ENCODE results near the gene LAMA4.

DNA sequence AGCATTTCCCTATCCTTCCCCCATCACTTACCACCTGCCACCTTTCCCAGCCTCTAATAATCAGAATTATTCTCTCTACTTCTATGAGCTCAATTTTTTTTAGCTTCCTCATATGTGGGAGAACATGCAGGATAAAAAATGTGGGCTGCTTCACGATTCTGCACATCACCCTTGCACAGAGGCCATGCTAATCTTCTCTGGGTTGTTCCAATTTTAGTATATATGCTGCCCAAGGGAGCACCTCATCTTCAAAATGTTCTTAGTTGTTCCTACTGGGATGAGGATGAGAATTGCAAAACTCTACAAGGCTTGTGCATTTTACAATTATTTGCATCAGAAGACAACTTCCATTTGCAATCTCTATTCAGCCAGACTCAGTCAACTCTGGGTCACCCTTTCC lies 58.1 kb downstream of the LAMA4 start:
- TF ChIP-seq, protein P1, sequence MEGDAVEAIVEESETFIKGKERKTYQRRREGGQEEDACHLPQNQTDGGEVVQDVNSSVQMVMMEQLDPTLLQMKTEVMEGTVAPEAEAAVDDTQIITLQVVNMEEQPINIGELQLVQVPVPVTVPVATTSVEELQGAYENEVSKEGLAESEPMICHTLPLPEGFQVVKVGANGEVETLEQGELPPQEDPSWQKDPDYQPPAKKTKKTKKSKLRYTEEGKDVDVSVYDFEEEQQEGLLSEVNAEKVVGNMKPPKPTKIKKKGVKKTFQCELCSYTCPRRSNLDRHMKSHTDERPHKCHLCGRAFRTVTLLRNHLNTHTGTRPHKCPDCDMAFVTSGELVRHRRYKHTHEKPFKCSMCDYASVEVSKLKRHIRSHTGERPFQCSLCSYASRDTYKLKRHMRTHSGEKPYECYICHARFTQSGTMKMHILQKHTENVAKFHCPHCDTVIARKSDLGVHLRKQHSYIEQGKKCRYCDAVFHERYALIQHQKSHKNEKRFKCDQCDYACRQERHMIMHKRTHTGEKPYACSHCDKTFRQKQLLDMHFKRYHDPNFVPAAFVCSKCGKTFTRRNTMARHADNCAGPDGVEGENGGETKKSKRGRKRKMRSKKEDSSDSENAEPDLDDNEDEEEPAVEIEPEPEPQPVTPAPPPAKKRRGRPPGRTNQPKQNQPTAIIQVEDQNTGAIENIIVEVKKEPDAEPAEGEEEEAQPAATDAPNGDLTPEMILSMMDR (IDR thresholded peaks at IDR 0.05; ENCODE audit: low read depth, low read length, missing input control): no peak
- TF ChIP-seq, protein P2, sequence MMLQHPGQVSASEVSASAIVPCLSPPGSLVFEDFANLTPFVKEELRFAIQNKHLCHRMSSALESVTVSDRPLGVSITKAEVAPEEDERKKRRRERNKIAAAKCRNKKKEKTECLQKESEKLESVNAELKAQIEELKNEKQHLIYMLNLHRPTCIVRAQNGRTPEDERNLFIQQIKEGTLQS (IDR thresholded peaks at IDR 0.05): no peak
- TF ChIP-seq TAF1 (conservative IDR thresholded peaks at IDR 0.05) (no peak), YY1 (IDR thresholded peaks at IDR 0.05) (no peak), EGR1 (IDR thresholded peaks at IDR 0.05; ENCODE audit: low read depth in 2 of 2) (no peak), RXRA (IDR thresholded peaks at IDR 0.05) (no peak), JUND (IDR thresholded peaks at IDR 0.05) (no peak)
- TF ChIP-seq, protein P3, sequence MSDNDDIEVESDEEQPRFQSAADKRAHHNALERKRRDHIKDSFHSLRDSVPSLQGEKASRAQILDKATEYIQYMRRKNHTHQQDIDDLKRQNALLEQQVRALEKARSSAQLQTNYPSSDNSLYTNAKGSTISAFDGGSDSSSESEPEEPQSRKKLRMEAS (IDR thresholded peaks at IDR 0.05): no peak
- TF ChIP-seq, protein P4, sequence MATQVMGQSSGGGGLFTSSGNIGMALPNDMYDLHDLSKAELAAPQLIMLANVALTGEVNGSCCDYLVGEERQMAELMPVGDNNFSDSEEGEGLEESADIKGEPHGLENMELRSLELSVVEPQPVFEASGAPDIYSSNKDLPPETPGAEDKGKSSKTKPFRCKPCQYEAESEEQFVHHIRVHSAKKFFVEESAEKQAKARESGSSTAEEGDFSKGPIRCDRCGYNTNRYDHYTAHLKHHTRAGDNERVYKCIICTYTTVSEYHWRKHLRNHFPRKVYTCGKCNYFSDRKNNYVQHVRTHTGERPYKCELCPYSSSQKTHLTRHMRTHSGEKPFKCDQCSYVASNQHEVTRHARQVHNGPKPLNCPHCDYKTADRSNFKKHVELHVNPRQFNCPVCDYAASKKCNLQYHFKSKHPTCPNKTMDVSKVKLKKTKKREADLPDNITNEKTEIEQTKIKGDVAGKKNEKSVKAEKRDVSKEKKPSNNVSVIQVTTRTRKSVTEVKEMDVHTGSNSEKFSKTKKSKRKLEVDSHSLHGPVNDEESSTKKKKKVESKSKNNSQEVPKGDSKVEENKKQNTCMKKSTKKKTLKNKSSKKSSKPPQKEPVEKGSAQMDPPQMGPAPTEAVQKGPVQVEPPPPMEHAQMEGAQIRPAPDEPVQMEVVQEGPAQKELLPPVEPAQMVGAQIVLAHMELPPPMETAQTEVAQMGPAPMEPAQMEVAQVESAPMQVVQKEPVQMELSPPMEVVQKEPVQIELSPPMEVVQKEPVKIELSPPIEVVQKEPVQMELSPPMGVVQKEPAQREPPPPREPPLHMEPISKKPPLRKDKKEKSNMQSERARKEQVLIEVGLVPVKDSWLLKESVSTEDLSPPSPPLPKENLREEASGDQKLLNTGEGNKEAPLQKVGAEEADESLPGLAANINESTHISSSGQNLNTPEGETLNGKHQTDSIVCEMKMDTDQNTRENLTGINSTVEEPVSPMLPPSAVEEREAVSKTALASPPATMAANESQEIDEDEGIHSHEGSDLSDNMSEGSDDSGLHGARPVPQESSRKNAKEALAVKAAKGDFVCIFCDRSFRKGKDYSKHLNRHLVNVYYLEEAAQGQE (IDR thresholded peaks at IDR 0.05): no peak

Measured in liver (tissue), 3 donors.